UCSD-AML1 (cell line): ENCODE results near the gene IFNW1.

Source experiments
- DNase-seq: peaks from one replicate; lab custom pipeline; 2025; ENCODE audit not compliant: unreplicated experiment; lab: John Stamatoyannopoulos, UW

Gene IFNW1

GRCh38 chr9:21110708-21111576 lies 30.7 kb downstream of the IFNW1 start:
- DNase-seq = no peak

GRCh38 chr9:21104787-21105186 lies 36.8 kb downstream of the IFNW1 start:
- DNase-seq = no peak

GRCh38 chr9:21102305-21102704 lies 39.3 kb downstream of the IFNW1 start:
- DNase-seq = no peak

- no peak for DNase-seq
Measured at GRCh38 chr9:21097817-21098216, 43.8 kb downstream of the IFNW1 start.

GRCh38 chr9:21096901-21097255 lies 44.8 kb downstream of the IFNW1 start:
- no peak for DNase-seq

GRCh38 chr9:21096172-21096900 lies 45.3 kb downstream of the IFNW1 start:
- DNase-seq = peak; percentile 34

GRCh38 chr9:21095561-21095960 lies 46.1 kb downstream of the IFNW1 start:
- no peak for DNase-seq
